GOT3 (cell line): Measurements from ENCODE around the gene MARCKS.

Source experiments
- DNase-seq: peaks from one replicate; lab custom pipeline; 2025; ENCODE audit warnings: mixed read lengths; lab: John Stamatoyannopoulos, UW

MARCKS gene

GRCh38 chr6:113854531-113855499 is 2.3 kb upstream of the MARCKS start:
- DNase-seq: no peak

GRCh38 chr6:113855500-113856374 is 1.4 kb upstream of the MARCKS start:
- no peak for DNase-seq

- no peak for DNase-seq
These were observed 845 bp upstream of the MARCKS start for GRCh38 chr6:113856375-113856624.

GRCh38 chr6:113857556-113858479 is 673 bp downstream of the MARCKS start:
- DNase-seq: no peak

GRCh38 chr6:113858480-113859348 is 1.6 kb downstream of the MARCKS start:
- DNase-seq: peak; percentile 74

- DNase-seq: no peak
These were observed 2.4 kb downstream of the MARCKS start for GRCh38 chr6:113859349-113860180.

- no peak for DNase-seq
These were observed 3.2 kb downstream of the MARCKS start for GRCh38 chr6:113860181-113860955.

- DNase-seq: no peak
These were observed 5.0 kb downstream of the MARCKS start for GRCh38 chr6:113862112-113862511.

- DNase-seq: no peak
These were observed 13.8 kb downstream of the MARCKS start for GRCh38 chr6:113870917-113871316.

- DNase-seq: no peak
These were observed 14.8 kb downstream of the MARCKS start for GRCh38 chr6:113871975-113872374.

GRCh38 chr6:113873043-113873667 is 16.0 kb downstream of the MARCKS start:
- DNase-seq: no peak

- no peak for DNase-seq
These were observed 18.3 kb downstream of the MARCKS start for GRCh38 chr6:113875470-113875869.

GRCh38 chr6:113876695-113877094 is 19.6 kb downstream of the MARCKS start:
- DNase-seq: no peak

GRCh38 chr6:113879186-113880096 is 22.3 kb downstream of the MARCKS start:
- no peak for DNase-seq

GRCh38 chr6:113881478-113881980 is 24.4 kb downstream of the MARCKS start:
- DNase-seq: no peak

GRCh38 chr6:113882336-113883022 is 25.3 kb downstream of the MARCKS start:
- DNase-seq: no peak

- DNase-seq: no peak
These were observed 26.9 kb downstream of the MARCKS start for GRCh38 chr6:113884011-113884410.
